Astrocyte of the spinal cord (primary cell): ENCODE measurements around the gene TMCC1.
A peak's percentile ranks its signal among the peaks of the same experiment; 100 is the strongest.
"Not testable (repeated sequence)": the region's sequence is repeated elsewhere in the genome, so short reads cannot be mapped to it uniquely, and the experiment has no call there.

Source experiments
- DNase-seq: peaks from one replicate; pipeline ENCODE4 v3.0.0; 2011; ENCODE audit warnings: low read depth, low spot score
- H3K4me3 ChIP-seq: 2 replicates; pipeline ENCODE4 v1.5.1; 2011; ENCODE audit warnings: low read depth, mild to moderate bottlenecking, low read length, moderate library complexity
- in situ Hi-C: cut with HindIII; loops from 2 replicates; pipeline ENCODE4 v1.10.0; 2017; ENCODE audit warnings: low sequenced_read_pairs
- TF ChIP-seq, protein P1 (sequence below): IDR thresholded peaks from 2 replicates; pipeline ENCODE4 v1.5.1; 2012; ENCODE audit warnings: low read depth, mild to moderate bottlenecking, low read length, inconsistent platforms

The TMCC1 gene

GRCh38 chr3:129611812-129612533 is 281.5 kb downstream of the TMCC1 start:
- TF ChIP-seq, protein P1, sequence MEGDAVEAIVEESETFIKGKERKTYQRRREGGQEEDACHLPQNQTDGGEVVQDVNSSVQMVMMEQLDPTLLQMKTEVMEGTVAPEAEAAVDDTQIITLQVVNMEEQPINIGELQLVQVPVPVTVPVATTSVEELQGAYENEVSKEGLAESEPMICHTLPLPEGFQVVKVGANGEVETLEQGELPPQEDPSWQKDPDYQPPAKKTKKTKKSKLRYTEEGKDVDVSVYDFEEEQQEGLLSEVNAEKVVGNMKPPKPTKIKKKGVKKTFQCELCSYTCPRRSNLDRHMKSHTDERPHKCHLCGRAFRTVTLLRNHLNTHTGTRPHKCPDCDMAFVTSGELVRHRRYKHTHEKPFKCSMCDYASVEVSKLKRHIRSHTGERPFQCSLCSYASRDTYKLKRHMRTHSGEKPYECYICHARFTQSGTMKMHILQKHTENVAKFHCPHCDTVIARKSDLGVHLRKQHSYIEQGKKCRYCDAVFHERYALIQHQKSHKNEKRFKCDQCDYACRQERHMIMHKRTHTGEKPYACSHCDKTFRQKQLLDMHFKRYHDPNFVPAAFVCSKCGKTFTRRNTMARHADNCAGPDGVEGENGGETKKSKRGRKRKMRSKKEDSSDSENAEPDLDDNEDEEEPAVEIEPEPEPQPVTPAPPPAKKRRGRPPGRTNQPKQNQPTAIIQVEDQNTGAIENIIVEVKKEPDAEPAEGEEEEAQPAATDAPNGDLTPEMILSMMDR = no peak
- H3K4me3 ChIP-seq = no peak overlapping the region
- in situ Hi-C loops = no loop called here
- DNase-seq = peak; percentile 66

DNA sequence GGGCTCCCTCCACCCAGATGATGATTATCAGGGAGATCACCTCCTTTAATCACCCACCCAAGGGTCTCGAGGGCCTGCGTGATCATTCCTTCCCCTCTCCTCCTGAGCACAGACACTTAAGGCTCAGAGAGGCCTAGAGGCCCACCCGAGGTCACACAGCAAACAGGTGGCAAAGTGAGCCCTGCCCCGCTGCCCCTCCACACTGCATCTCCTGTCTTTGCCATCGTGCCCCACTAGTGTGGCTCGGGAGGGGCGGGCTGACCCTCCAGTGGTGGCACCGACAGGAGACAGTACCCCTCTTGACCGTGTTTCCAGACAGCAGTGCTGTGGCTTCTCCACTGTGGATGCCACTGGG is 282.1 kb downstream of the TMCC1 start:
- TF ChIP-seq, protein P1 = no peak
- no peak for DNase-seq
- H3K4me3 ChIP-seq = no peak overlapping the region
- in situ Hi-C loops = no loop called here

- H3K4me3 ChIP-seq, DNase-seq, in situ Hi-C loops: not testable (repeated sequence)
These were observed 282.6 kb downstream of the TMCC1 start for GRCh38 chr3:129610794-129611445.

GRCh38 chr3:129610276-129610675 is 283.2 kb downstream of the TMCC1 start:
- in situ Hi-C loops = no loop called here
- DNase-seq = no peak
- TF ChIP-seq, protein P1 = no peak
- no peak overlapping the region for H3K4me3 ChIP-seq

- H3K4me3 ChIP-seq = no peak overlapping the region
- TF ChIP-seq, protein P1 = no peak
- peak; percentile 55 for DNase-seq
- in situ Hi-C loops = no loop called here
These were observed 283.8 kb downstream of the TMCC1 start for GRCh38 chr3:129609591-129610182.

DNA sequence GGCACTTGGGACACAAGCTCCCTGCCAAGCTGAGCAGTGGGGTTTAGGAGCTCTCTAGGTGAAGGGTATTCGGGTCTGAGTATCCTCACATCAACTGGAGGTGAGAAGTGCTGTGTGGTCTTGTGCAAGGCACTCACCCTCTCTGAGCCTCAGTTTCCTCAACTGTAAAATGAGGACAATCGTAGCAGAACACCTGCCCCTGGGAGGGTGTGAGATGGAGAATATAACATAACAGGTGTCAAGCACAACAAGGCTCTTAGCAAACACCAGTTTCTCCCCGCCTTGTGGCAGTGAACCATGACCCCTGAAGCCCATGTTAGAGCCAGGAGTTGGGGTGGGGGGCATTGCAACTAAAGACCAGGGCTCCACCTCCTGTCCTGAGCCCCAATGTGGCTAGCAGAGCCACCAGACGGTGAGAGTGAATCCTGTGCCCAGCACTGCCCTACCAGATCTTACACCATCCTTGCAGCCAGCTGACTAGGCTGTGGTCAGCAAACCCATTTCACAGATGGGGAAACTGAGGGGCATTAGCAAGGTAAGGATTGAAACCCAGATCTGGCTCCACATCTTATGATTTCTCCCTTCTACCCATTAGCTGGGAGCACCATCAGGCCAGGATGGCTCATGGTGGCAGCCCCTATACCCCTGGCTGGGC is 284.4 kb downstream of the TMCC1 start:
- TF ChIP-seq, protein P1 = no peak
- in situ Hi-C loops = no loop called here
- no peak overlapping the region for H3K4me3 ChIP-seq
- no peak for DNase-seq
